Adrenal gland (tissue), 12 donors: ENCODE results near the gene PDE2A. TPM values are rescaled to one million over a fixed set of nuclear protein-coding genes. Genes with fewer than 3 reads are reported as not detected.

ENCODE experiments used
- DNase-seq, 7 donors: peaks; one replicate each; pipeline ENCODE4 v3.0.0-alpha.2; 2019 to 2020
- H3K27ac ChIP-seq, 5 donors: fragments of 200-600 bp; sonication (generic) in 4 of 5; 1 replicate in 3 of 5; 2 replicates in 2 of 5; pipeline versions ENCODE4 v1.5.1 to v1.8.0; 2016 to 2020; ENCODE audit warnings: mild to moderate bottlenecking in 1 of 5
- H3K27me3 ChIP-seq: fragments of 200-600 bp; 2 replicates; pipeline ENCODE4 v1.8.0; 2021
- H3K36me3 ChIP-seq, 2 donors: fragments of 200-600 bp; replicated peaks in 1 of 2; 1 replicate in 1 of 2; 2 replicates in 1 of 2; pipeline versions ENCODE4 v1.5.1 to v1.8.0; 2018 to 2022
- H3K4me1 ChIP-seq, 2 donors: fragments of 200-600 bp; replicated peaks in 1 of 2; 1 replicate in 1 of 2; 2 replicates in 1 of 2; pipeline versions ENCODE4 v1.5.1 to v1.8.0; 2018 to 2021
- H3K4me3 ChIP-seq, 4 donors: fragments of 200-600 bp; sonication (generic) in 3 of 4; one replicate each; pipeline ENCODE4 v1.5.1; 2016 to 2018
- H3K9me3 ChIP-seq, 3 donors: fragments of 200-600 bp; sonication (generic) in 1 of 3; replicated peaks in 1 of 3; 1 replicate in 2 of 3; 2 replicates in 1 of 3; pipeline versions ENCODE4 v1.5.1 to v1.8.0; 2016 to 2021
- CTCF ChIP-seq, 6 experiments: fragments of 450-650 bp in 4 of 6; fragments of 200-600 bp in 2 of 6; sonication (generic) in 1 of 6; IDR thresholded peaks; 1 replicate in 5 of 6; 2 replicates in 1 of 6; pipeline versions ENCODE4 v1.5.1 to v1.8.0; 2016 to 2021; ENCODE audit warnings: antibody characterized with exemption in 6 of 6, mild to moderate bottlenecking in 2 of 6, moderate library complexity in 1 of 6
- POLR2A ChIP-seq, 2 donors: fragments of 450-650 bp; IDR thresholded peaks; one replicate each; pipeline ENCODE4 v1.6.1; 2017; ENCODE audit warnings: antibody characterized with exemption in 2 of 2, mild to moderate bottlenecking in 2 of 2, moderate library complexity in 1 of 2
- WGBS, 4 donors: extraction: QIAGEN DNeasy Blood & Tissue Kit in 2 of 4; methylation state at CpG; one replicate each; pipeline versions ENCODE4 v1.1.5 to v1.1.7; 2013 to 2017; 5-methylcytosine and 5-hydroxymethylcytosine counted together
- intact Hi-C, 2 donors: fragments of 100-400 bp; cut with DNase I; formaldehyde crosslinking; loops; one replicate each; pipeline versions ENCODE4 v1.14.1 to v1.15.0; 2022 to 2023
- polyA plus RNA-seq, 3 donors: library from polyadenylated mRNA; stranded (reverse); fragments of 200-250 nt in 2 of 3; fragments of 350-450 nt in 1 of 3; fragmentation: Illumina TruSeq in 1 of 3; extraction: RNeasy Lipid Tissue Mini Kit (QIAGEN cat#74804) in 1 of 3; gene quantifications; one replicate each; pipeline ENCODE4 v1.2.3, GENCODE V29; 2013 to 2014
- total RNA-seq, 9 donors: library from RNA; depleted of rRNA in 4 of 9; stranded (reverse); fragments of >200 nt in 4 of 9; fragments of 120-200 nt in 1 of 9; fragmentation: NEBNext Ultra II Directional in 1 of 9; extraction: Animal tissue kit (Norgen Biotek cat#: 25700) in 1 of 9; gene quantifications; one replicate each; pipeline versions ENCODE4 v1.1.0 to v1.2.4, GENCODE V29; 2013 to 2023
- donor health status: healthy with polysubstance abuse.
- donor health status: Bipolar disorder and iron deficiency.
- donor health status: DM: yes; HTN: yes; CAD: no.
- donor health status: DM: no; HTN: no; CAD: no.
- donor health status: DM: no; HTN: no; CAD: no.
- donor health status: DM: yes; HTN: yes; CAD: no.

PDE2A gene
- total and polyA plus RNA-seq, 12 donors = 11.5 to 226 (median 67.6) TPM

GRCh38 chr11:72681226-72682153, 7.3 kb upstream of the PDE2A start:
- no peak overlapping the region for H3K4me3 ChIP-seq
- H3K27ac ChIP-seq = peak overlapping the region in 2 of 5 donors; percentile 2 to 8
- 27 to 34% (median 28%) methylated on average over 15 to 17 of the region's 17 CpGs for WGBS, 4 donors
- peaks cover 0 to 29% of the 10 kb centered on the region in 2 donors for H3K36me3 ChIP-seq
- peak in 5 of 7 donors; percentile 36 to 90 (median 61) for DNase-seq
- intact Hi-C loops = no loop called here
- H3K4me1 ChIP-seq = peaks cover 4 to 13% of the 10 kb centered on the region in 2 donors
- TF ChIP-seq POLR2A (IDR thresholded peaks at IDR 0.05) = no peak
- TF ChIP-seq CTCF (IDR thresholded peaks at IDR 0.05) = no peak
- no peaks in the 10 kb centered on the region for H3K9me3 ChIP-seq
- H3K27me3 ChIP-seq = no peaks in the 10 kb centered on the region

- Histone ChIP-seq H3K27ac (no peak overlapping the region), H3K4me3 (no peak overlapping the region), H3K27me3 (no peaks in the 10 kb centered on the region), H3K9me3 (no peaks in the 10 kb centered on the region), H3K4me1 (peaks cover 4 to 13% of the 10 kb centered on the region in 2 donors), H3K36me3 (peaks cover 0 to 22% of the 10 kb centered on the region in 2 donors)
- WGBS, 4 donors = 50 to 61% (median 55%) methylated on average over 2 to 6 of the region's 6 CpGs
- intact Hi-C loops = no loop called here
- no peak for TF ChIP-seq POLR2A (IDR thresholded peaks at IDR 0.05)
- no peak for TF ChIP-seq CTCF (IDR thresholded peaks at IDR 0.05)
- no peak for DNase-seq
Measured at GRCh38 chr11:72680624-72681158, 6.5 kb upstream of the PDE2A start.

GRCh38 chr11:72679869-72680268, 5.6 kb upstream of the PDE2A start:
- Histone ChIP-seq H3K36me3 (peaks cover 0 to 14% of the 10 kb centered on the region in 2 donors), H3K27ac (no peak overlapping the region), H3K4me1 (peaks cover 4 to 12% of the 10 kb centered on the region in 2 donors), H3K27me3 (no peaks in the 10 kb centered on the region), H3K4me3 (no peak overlapping the region), H3K9me3 (no peaks in the 10 kb centered on the region)
- intact Hi-C loops = loop anchor here in 1 of 2 donors (10.0 kb wide), 1 partner anchor 205 kb away; no protein-coding TSS in a partner anchor
- WGBS, 4 donors = 46 to 57% (median 56%) methylated on average over 4 to 5 of the region's 5 CpGs
- TF ChIP-seq CTCF (IDR thresholded peaks at IDR 0.05) (no peak), POLR2A (IDR thresholded peaks at IDR 0.05) (no peak)
- no peak for DNase-seq

- no peak overlapping the region for H3K4me3 ChIP-seq
- no peaks in the 10 kb centered on the region for H3K27me3 ChIP-seq
- 69 to 79% (median 71%) methylated on average over 8 of the region's 8 CpGs for WGBS, 4 donors
- DNase-seq = peak in 1 of 7 donors; percentile 28
- H3K27ac ChIP-seq = no peak overlapping the region
- intact Hi-C loops = loop anchor here in 1 of 2 donors (10.0 kb wide), 1 partner anchor 204 kb away; no protein-coding TSS in a partner anchor
- H3K9me3 ChIP-seq = no peaks in the 10 kb centered on the region
- H3K4me1 ChIP-seq = peaks cover 4 to 6% of the 10 kb centered on the region in 2 donors
- TF ChIP-seq POLR2A (IDR thresholded peaks at IDR 0.05) = no peak
- TF ChIP-seq CTCF (IDR thresholded peaks at IDR 0.05) = no peak
- peaks cover 0 to under 1% of the 10 kb centered on the region in 2 donors for H3K36me3 ChIP-seq
Measured at GRCh38 chr11:72678524-72678923, 4.3 kb upstream of the PDE2A start.
